GM18517 (cell line): ENCODE data around the gene MYO16.

Experiments
- ATAC-seq: cut with Tn5 transposase; IDR thresholded peaks from one replicate; pipeline ENCODE4 v1.9.1; 2021; ENCODE audit warnings: mild to moderate bottlenecking, moderate library complexity; ENCODE audit not compliant: unreplicated experiment

Gene MYO16

DNA sequence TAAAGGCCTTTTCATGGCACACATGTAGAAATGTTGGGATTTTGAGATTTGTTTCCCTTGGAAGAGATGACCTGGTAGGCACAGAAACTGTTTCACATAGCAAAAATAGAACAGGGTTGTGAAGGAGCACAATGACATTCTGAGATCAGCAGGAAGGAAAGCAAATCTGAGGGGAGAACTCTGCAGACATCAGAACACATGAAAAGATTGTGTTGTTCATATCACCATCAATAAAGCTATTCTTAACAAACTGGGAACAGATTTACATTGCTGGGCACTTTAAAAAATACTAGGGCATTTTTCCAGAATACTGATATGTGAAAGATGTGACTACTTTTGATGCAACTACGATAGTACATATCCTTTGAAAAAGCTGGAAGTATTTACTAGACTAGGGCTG lies 481.7 kb downstream of the MYO16 start:
- no peak for ATAC-seq

DNA sequence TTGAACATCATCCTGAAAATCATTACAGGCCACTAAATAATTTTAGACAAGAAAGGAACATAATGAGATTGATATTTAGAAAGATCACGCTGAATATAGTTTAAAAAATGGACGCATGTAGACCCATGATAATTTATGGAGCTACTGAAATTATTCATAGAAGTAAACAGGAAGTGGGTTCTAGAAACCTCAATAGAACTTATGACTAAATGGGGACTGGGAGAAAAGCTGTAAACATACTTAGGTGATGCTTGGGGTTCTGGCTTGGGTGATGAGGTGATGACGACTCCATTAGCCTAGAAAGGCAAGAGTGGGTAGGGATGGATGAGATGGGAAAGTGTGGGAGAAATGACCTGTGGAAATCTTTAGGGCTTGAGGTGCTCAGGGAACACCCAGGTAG lies 484.0 kb downstream of the MYO16 start:
- ATAC-seq = peak; percentile 72

DNA sequence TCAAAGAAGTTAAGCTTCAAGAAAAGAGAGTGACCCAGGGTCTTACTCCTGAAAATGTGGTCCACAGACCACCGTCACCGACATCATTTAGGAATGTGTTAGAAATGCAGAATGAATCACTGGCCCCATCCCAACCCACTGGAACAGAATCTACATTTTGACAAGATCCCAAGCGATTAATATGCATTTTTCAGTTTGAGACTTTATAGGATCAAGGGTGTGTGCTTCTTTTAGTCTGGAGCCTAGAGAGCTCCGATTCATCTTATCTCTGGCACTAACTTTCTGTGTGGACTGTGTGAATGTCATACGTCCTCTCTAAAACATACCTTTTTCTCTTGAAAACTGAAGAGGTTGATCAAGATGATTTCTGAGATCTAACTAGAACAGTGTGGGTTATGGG lies 484.8 kb downstream of the MYO16 start:
- no peak for ATAC-seq

DNA sequence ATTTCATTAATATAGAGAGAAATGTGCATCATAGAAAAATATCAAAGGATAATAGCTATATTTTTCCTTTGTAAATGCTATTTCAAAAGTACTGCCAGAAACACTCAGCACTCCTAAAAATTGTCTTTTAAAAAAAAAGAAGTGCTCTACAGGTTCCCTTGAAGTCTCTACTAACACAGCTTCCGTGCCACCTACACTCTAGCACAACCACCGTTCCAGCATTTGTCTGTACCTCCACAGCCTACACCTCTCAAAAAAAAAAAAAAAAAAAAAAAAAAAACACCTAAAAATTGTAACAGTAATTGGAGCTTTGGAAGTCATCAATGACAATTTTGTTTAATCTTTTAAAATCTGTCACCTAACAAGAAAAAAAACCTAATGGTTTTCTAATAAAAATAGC lies 485.6 kb downstream of the MYO16 start:
- no peak for ATAC-seq

DNA sequence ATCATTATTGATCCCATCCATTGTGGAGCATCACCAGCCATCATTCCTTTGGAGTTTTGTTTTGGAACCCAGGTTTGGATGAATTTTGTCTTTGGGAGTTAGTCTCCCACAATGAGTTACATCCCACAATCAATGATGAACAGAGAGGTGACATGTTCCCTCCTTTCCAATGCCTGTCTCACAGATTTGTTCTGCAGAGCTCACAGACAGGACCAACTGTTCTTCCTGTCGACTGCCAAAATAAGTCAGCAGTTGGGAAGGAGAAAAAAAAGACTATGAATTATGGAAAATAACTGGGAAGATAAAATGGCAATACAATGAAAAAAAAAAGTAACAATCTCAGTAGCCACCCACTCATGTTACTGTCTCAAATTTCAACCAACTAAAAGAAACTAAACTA lies 489.1 kb downstream of the MYO16 start:
- ATAC-seq = no peak

DNA sequence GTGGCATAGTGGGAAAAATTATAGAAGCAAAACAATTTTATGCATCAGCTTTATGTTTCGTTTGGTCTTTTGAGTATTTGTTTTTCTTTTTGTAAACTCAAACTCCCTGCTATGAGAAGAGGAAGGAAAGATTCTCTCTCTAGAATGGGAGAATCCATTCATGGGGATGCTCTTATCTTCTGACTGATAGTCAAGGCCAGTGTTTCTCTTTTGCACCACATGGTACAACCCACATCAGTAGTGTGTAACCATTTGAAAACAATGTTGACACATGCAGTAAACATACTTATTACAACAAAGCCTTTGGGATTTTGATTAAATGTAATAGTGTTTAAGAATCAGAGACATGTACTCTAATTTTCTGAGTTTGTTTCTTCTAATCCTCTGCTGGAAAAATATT lies 490.5 kb downstream of the MYO16 start:
- ATAC-seq = no peak

DNA sequence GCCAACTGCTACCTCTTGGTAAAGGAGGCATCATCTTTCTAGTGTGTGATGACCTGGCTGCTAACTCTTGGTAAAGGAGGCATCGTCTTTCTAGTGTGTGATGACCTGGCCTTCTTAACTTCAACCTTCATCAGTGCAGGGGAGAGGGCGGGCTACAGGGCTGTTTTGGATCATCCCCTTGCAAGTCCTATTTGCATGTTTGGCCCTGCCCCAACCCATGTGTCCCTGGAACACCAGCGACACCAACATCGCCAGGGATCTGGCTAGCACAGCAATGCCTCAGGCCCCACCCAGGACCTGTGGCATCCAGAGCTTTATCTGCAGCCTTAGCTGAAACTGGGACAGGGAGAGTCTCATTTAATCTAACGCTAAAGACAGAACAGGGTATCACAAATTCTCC lies 492.4 kb downstream of the MYO16 start:
- ATAC-seq = no peak

DNA sequence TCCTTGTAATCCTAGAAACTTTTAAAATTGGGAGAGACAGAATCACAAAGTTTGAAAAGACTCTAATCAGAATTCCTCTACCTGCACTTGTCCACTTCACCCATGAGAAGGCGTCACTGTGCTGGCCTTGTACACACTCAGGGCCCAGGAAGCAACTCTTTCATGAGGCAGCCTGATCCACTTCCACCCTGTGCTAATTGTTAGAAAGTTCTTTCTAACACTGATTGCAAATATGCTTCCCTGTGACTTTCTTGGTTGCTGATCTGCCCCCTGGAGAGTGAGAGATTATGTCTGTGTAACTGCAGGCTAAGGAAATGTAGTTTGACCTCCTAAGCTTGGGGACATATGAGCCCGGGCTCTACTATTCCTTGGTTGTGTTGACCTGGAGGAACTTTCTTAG lies 494.6 kb downstream of the MYO16 start:
- ATAC-seq = no peak

DNA sequence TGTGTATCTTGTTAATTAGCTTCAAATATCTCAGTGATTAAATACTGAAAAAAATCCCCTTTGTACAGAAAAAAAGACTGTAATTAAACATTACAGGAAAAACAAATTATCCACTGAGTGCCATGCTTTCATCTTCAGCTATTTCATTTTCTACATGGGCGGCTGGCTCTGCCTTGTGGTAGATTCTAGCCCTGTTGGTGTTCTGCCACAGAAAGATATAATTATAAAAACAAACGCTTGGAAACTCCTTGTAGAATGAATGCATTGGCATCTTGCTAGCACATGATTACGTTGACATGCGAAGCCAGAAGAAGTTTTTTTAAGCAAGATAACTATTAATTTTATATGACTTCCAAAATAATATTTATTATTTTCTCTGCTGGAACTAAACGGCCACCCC lies 496.8 kb downstream of the MYO16 start:
- no peak for ATAC-seq

DNA sequence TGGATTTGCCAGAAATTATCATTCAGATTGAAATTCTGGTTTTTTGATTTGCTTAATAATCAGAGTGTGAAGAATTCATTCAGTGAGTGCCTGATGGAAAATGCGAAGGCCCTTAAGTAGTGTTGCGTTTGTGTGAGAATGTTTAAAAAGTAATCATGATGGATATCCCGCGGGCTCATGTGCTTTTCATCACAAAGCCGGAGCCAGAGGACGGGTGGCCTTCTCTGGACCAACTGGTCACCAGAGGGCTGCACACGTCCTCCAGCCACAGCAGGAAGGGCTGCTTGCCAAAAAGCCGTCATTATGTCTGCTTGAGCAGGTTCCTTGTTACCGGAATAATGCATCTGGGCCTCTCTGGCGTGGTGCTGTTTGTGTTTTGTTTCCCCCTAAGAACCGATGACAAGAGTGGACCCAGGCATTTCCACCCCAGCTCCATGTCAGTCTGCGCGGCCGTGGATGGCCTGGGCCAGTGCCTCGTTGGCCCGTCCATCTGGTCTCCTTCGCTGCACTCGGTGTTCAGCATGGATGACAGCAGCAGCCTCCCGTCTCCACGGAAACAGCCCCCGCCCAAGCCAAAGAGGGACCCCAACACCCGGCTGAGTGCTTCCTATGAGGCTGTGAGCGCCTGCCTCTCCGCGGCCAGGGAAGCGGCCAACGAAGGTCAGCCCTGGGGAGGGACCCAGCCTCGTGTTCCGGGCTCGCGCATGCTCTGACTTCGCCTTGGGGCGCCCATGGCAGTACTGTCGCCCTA lies 497.7 kb downstream of the MYO16 start:
- no peak for ATAC-seq

DNA sequence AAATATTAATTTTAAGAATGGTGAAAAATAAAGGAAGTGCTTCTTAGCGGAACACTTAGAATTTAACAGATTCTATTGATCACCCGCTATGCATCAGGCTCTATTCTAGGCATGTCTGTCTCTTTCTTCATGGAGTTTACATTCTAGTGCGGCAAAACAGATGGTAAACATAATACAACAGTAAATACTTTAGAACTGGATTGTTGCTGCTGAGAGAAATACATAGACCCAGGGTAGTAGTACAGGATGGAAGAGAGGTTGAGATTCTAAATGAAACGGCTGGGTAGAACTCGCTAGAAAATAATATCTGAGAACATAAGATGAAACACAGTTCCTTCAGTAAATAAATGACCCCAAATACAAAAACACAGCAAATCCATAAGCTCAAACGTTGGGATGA lies 498.7 kb downstream of the MYO16 start:
- no peak for ATAC-seq

DNA sequence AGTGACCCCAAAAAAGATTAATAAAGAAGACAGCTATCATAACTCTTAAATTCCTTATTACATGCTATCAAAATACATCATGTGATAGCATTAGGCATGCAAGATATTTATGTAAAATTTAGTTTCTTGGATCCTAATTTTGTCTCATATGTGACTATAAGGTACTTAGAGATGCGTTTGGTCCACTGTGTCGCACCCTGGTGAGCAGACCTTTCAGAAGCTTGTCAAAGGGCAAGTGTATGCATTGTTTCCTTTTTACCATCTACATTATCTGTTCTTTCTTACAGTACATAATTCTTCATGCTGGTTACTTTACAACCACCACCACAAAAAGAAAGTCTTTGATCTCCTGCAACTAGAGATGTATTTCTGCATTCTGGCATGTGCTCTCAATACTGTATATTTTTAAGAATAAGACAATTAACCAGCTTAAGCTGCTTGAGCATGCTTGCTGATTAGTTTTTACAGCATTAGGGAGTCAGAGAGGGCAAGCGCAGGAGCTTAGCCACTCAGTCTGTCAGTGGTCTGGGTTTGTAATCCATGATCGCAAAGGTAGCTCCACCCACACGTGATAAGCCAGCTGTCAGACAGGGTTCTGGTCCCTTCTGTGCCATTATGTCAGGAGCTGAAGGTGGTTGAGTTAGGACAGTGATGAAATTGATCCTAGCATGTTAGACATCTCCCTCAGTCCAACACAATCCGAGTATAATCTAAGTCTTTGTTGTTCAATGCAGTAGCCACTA lies 500.9 kb downstream of the MYO16 start:
- no peak for ATAC-seq

DNA sequence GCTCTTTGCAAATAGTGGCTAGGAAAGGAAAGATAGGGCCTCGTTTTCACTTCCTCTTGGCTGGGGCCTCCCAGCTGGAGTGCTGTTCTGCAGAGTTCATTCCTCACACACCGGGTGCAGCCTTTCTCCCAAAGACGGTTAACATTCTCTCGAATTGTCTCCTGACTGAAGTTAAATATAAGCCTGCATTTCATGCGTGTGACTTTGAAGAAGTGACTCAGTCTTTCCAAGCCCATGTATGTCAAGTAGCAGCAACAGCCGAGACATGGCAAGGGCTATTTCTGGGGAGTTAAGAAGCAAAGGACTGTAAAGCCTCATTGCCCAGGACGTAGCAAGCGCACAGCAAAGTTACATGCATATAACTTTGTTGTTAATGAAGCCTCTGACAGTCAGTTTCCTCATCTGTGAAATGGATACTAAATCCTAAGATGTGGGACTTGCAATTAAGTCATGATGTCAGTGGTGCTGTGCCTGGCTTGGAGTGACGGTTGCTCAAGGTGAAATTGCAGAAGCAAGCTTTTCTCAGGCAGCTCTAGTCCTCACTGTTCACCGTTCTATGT lies 502.4 kb downstream of the MYO16 start:
- peak; percentile 79 for ATAC-seq

DNA sequence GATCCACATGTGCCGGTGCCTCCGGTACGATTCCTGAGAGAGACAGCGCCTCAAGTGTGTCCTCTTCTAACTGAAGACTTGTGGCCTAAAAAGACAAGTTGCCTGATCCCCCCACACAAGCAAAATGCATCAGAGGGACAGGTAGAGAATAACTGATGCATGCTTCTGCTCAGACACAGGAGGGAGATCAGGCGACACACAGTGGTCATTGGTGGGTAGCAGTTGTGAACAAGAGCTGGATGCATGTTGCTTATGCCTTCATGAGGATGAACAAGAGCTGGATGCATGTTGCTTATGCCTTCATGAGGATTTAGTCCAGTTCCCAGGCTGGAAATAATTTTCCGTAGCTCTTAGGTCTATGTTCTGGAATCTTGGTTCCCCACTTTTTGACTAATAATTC lies 505.6 kb downstream of the MYO16 start:
- ATAC-seq = no peak

DNA sequence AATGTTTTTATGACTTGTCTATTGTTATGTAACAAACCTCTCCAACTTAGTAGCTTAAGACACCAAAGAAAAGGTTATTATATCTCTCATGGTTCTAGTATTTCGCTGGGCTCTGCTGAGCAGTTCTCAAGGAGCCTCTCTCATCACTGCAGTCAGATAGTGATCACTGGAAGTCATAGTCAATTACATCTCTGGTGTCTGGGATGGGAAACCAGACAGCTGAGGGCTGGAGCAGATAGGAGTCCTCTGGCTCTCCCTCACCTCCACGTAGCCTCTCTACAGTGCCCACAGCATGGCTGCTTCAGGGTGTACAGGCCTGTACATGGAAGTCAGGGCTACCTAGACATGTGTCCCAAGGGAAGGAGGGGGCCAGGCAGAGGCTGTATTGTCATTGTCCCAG lies 507.5 kb downstream of the MYO16 start:
- ATAC-seq = no peak

DNA sequence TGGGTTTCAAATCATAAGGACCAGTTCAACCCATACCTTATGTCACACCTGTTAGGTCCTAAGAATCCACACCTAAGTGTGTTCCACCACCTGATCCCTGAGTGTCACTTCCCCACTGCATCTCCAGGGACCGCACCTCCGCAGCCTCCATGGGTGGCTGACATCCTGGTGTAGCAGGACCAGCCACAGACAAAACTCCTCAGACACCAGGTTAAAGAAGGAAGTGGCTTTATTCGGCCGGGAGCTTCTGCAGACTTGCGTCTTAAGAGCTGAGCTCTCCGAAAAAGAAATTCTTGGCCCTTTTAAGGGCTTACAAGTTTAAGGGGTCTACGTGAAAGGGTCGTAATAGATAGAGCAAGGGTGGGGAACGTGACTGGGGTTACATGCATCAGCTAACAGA lies 509.9 kb downstream of the MYO16 start:
- ATAC-seq = no peak

DNA sequence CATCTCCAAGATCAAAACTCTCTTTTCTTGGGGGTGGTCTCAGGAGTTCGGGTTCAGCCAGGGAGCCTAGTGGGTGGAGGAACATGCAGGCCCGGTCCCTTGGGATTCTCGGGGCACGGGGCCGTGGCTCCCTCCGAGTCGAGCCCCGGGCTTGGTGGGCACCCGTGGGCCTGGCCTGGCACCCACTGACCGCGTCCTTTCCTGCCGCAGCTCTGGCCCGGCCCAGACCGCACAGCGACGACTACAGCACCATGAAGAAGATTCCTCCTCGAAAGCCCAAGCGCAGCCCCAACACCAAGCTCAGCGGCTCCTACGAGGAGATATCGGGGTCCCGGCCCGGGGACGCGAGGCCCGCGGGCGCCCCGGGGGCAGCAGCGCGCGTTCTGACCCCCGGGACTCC lies 510.6 kb downstream of the MYO16 start:
- ATAC-seq = no peak

DNA sequence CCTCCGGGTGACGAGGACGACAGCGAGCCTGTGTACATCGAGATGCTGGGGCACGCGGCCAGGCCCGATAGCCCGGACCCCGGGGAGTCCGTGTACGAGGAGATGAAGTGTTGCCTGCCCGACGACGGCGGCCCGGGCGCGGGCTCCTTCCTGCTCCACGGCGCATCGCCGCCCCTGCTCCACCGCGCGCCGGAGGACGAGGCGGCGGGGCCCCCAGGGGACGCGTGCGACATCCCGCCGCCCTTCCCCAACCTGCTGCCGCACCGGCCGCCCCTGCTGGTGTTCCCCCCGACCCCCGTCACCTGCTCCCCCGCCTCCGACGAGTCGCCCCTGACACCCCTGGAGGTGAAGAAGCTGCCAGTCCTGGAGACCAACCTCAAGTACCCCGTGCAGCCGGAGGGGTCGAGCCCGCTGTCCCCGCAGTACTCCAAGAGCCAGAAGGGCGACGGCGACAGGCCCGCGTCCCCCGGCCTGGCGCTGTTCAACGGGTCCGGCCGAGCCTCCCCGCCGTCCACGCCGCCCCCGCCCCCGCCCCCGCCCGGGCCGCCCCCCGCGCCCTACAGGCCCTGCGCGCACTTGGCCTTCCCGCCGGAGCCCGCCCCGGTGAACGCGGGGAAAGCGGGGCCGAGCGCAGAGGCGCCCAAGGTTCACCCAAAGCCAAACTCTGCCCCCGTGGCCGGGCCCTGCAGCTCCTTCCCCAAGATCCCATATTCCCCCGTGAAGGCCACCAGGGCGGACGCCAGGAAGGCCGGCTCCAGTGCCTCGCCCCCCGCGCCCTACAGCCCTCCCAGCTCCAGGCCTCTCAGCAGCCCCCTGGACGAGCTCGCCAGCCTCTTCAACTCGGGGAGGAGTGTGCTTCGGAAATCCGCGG lies 511.3 kb downstream of the MYO16 start:
- ATAC-seq = no peak

DNA sequence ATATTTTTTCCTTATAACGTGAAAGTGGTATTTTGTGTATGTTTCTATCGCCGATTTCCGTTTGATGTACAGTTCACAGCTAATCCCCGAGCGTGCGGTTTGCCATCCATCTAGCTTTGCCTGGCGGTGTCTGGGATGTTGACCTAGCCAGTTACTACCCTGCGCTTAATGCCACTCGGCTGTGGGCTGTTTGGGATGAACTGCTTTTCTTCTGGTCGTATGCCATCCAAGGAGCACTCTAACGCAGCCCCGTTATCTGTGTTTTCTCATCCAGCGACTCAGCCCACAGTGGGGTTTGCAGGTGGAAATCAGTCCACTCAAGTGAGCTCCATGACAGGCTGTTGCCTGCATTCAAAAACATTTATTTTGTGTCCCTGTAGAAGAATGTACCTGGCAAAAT lies 512.3 kb downstream of the MYO16 start:
- ATAC-seq = no peak

DNA sequence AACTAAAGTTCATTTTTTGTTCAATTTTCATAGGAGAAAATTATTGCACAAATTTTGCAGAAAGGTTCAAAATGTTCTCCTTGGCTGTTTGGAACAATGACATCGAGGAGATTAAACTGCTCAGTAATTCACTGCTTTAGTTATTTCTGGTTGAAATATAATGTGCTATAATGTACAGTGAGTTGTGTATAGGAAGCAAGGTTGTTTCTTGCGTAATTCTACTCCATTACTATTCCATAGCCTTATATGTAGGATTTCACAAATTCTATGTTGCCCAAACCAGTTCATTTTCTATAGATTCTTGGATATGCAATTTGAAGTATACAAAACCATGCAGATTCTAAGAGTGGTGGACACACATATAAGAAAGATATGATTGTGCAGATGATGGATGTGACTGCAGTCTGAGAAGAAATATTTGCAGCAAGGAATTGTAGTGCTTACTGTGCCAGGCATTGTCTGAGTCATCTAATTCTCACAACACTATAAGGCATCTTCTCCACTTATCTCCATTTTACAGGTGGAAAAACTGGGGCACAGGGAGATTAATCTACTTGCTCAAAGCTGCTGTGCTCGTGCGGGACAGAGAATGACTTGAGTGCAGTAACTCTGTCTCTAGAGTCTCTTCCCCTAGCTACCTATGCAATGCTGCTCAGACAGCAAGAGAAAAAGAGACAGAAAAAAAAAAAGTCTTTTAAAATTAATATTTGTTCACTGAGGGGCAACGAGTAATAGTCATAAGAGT lies 515.5 kb downstream of the MYO16 start:
- ATAC-seq = peak; percentile 18

DNA sequence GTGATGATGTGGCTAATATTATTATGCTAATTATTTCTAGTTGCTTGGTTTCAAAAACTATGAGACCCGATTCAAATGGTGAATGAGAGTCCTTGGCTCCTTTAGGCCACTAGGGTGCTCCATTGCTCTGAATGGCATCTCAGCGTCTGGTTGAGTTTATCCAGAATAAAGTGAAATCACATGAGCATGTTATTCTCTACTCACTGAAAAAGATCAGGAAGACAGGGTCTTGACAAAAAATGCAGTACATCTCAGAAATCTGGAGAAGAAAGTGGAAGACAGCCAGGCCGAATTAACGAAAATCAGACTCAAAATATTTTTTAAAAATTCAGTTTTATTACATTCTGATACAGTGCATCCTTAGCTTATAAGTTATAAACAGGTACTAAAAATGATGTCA lies 516.2 kb downstream of the MYO16 start:
- ATAC-seq = peak; percentile 83
